Measurements from ENCODE around the gene SALL1. TPM values are rescaled to one million over a fixed set of nuclear protein-coding genes. Genes with fewer than 3 reads are reported as not detected.

The SALL1 gene
- total RNA-seq, 4 donors from 2014 or later: 0.09 to 0.19 TPM; not detected in 2

DNA sequence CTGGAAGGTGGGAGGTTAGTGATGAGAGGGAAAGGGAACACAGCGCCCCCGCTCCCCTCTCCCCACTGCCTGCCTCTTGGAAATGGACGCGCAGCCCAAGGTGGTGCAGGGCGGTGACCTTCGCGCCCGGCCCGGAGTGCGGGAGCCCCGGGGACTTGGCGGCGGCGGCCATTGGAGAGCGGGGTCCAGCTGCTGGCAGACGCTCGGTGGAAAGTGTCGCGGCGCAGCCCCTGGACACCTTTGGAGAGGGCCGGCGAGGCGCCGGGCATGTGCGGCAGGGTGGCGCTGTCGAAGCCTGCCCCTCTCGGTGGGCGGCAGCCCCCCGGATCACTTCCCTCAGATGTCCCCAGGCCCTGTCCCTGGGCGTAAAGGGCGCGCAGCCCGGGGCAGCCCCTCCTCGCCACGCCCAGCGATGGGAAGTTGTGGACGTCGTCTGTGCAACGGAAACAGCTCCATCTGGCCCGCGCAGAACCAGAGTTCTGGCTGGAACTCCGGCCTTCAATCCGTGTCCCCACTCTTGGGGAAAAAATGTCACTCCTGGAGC is 16.7 kb downstream of the SALL1 start:
- DNase-seq (ENCODE audit: low spot score) (no peak), ATAC-seq (ENCODE audit: low FRiP score) (no peak)
- no peak for TF ChIP-seq CTCF (IDR thresholded peaks at IDR 0.05)

DNA sequence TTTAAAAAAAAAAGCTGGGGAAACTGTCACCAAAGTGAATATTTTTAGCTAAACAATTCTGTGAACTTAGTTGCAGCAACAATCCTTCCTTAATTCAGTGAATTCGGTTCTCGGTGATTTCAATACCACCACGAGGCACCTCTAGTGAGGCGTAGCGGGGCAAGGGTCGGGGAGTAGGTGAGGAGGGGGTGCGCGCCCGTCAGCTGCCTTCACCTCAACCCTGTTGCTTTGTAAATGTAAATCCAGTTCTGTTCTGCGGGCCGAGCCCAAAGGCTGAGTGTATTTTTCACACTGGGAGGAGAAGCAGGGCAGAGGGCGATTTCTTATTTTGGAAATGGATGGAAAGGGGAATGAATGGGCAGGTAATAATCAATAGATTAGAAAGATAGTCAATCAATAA is 17.4 kb downstream of the SALL1 start:
- TF ChIP-seq CTCF (IDR thresholded peaks at IDR 0.05): no peak
- no peak for DNase-seq (ENCODE audit: low spot score)

GRCh38 chr16:51133183-51133582 is 17.9 kb downstream of the SALL1 start:
- DNase-seq (ENCODE audit: low spot score) (no peak), ATAC-seq (ENCODE audit: low FRiP score) (no peak)
- TF ChIP-seq CTCF (IDR thresholded peaks at IDR 0.05): no peak

More for the DNA sequence above, 17.4 kb downstream of the SALL1 start:
- ATAC-seq (ENCODE audit: low FRiP score): no peak

- DNase-seq (ENCODE audit: low spot score) (no peak), ATAC-seq (ENCODE audit: low FRiP score) (no peak)
- TF ChIP-seq CTCF (IDR thresholded peaks at IDR 0.05): no peak
These were observed 18.5 kb downstream of the SALL1 start for GRCh38 chr16:51132490-51133115.

DNA sequence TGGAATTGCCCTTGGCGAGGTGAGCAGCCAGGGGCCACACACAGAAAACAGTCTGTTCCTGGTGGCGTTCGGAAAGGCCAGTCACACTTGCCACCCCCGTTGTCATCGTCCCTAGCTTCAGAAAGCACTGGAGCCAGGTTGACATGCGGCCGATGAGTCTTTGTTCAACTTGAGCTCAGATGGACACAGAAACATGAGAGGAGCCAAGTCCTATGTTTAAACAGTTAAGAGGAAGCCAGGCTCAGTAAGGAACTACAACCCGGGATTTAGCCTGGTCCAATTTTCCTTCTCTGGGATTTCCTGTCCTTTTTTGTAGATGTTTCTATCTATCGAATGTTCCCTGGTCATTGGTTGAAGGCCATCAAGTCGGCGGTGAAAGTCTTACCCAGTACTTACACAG is 19.5 kb downstream of the SALL1 start:
- ATAC-seq (ENCODE audit: low FRiP score) (no peak), DNase-seq (ENCODE audit: low spot score) (no peak)
- TF ChIP-seq CTCF (IDR thresholded peaks at IDR 0.05): no peak

DNA sequence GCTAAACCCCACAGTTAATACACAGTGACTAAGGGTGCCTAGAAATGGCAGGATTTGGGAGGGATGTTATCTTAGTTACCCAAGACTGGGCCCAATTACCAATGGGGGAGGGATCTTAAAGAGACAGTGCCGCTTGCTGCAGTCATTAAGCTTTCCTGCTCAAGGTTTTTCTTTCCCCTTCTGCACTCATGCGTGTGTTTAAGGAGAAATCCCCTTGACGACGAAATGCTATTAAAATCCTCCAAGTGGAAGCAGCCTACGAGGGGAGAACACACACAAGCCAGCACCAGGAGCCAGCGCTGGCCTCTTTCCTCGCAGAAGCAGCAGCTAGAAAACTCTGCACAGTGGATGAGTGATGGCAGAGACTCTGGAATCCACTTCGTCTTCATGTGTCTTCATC is 22.0 kb downstream of the SALL1 start:
- TF ChIP-seq CTCF (IDR thresholded peaks at IDR 0.05): no peak
- DNase-seq (ENCODE audit: low spot score) (no peak), ATAC-seq (ENCODE audit: low FRiP score) (no peak)

- TF ChIP-seq CTCF (IDR thresholded peaks at IDR 0.05): no peak
- DNase-seq (ENCODE audit: low spot score) (no peak), ATAC-seq (ENCODE audit: low FRiP score) (no peak)
These were observed 25.1 kb downstream of the SALL1 start for GRCh38 chr16:51125992-51126391.
